Astrocyte (in vitro differentiated cells and primary cell): ENCODE data around the gene HNRNPL.
"Not testable (repeated sequence)": the region's sequence is repeated elsewhere in the genome, so short reads cannot be mapped to it uniquely, and the experiment has no call there.

Experiments
- EZH2 ChIP-seq: IDR thresholded peaks from 2 replicates; pipeline ENCODE4 v1.6.1; 2012; ENCODE audit warnings: mild to moderate bottlenecking, low read length, inconsistent platforms; ENCODE audit not compliant: insufficient read depth
- TF ChIP-seq, protein P1 (sequence below): IDR thresholded peaks from 2 replicates; pipeline ENCODE4 v1.5.1; 2011; ENCODE audit warnings: low read depth, mild to moderate bottlenecking, inconsistent platforms, low read length, moderate library complexity; ENCODE audit not compliant: insufficient read depth

DNA sequence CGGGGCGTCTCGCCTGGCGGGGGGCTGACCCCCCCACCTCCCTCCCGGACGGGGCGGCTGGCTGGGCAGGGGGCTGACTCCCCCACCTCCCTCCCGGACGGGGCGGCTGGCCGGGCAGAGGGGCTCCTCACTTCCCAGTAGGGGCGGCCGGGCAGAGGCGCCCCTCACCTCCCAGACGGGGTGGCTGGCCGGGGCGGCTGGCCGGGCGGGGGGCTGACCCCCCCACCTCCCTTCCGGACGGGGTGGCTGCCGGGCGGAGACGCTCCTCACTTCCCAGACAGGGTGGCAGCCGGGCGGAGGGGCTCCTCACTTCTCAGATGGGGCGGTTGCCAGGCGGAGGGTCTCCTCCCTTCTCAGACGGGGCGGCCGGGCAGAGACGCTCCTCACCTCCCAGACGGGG is 52.0 kb downstream of the HNRNPL start:
- TF ChIP-seq, protein P1, sequence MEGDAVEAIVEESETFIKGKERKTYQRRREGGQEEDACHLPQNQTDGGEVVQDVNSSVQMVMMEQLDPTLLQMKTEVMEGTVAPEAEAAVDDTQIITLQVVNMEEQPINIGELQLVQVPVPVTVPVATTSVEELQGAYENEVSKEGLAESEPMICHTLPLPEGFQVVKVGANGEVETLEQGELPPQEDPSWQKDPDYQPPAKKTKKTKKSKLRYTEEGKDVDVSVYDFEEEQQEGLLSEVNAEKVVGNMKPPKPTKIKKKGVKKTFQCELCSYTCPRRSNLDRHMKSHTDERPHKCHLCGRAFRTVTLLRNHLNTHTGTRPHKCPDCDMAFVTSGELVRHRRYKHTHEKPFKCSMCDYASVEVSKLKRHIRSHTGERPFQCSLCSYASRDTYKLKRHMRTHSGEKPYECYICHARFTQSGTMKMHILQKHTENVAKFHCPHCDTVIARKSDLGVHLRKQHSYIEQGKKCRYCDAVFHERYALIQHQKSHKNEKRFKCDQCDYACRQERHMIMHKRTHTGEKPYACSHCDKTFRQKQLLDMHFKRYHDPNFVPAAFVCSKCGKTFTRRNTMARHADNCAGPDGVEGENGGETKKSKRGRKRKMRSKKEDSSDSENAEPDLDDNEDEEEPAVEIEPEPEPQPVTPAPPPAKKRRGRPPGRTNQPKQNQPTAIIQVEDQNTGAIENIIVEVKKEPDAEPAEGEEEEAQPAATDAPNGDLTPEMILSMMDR, result not testable (repeated sequence)
- not testable (repeated sequence) for TF ChIP-seq EZH2
